Germinal center (tissue), 1 donor: ENCODE measurements around the gene KLHL29.

Experiments
- DNase-seq: peaks from one replicate; pipeline ENCODE4 v3.0.0; 2012; ENCODE audit warnings: mixed read lengths, low spot score

The KLHL29 gene

GRCh38 chr2:23399674-23400261, 14.8 kb downstream of the KLHL29 start:
- DNase-seq = no peak

GRCh38 chr2:23400703-23401102, 15.7 kb downstream of the KLHL29 start:
- DNase-seq = no peak

- DNase-seq = no peak
Observed at GRCh38 chr2:23401427-23402204, 16.6 kb downstream of the KLHL29 start.

- DNase-seq = no peak
Observed at GRCh38 chr2:23402205-23402740, 17.3 kb downstream of the KLHL29 start.

GRCh38 chr2:23404426-23404825, 19.4 kb downstream of the KLHL29 start:
- peak; percentile 46 for DNase-seq

- DNase-seq = no peak
Observed at GRCh38 chr2:23409248-23409647, 24.3 kb downstream of the KLHL29 start.

GRCh38 chr2:23410596-23410995, 25.6 kb downstream of the KLHL29 start:
- no peak for DNase-seq

GRCh38 chr2:23411752-23412431, 26.9 kb downstream of the KLHL29 start:
- no peak for DNase-seq

GRCh38 chr2:23412556-23413155, 27.7 kb downstream of the KLHL29 start:
- DNase-seq = no peak

- DNase-seq = no peak
Observed at GRCh38 chr2:23413641-23414040, 28.7 kb downstream of the KLHL29 start.

- no peak for DNase-seq
Observed at GRCh38 chr2:23414106-23414505, 29.1 kb downstream of the KLHL29 start.

- no peak for DNase-seq
Observed at GRCh38 chr2:23414871-23415270, 29.9 kb downstream of the KLHL29 start.

GRCh38 chr2:23417310-23417709, 32.3 kb downstream of the KLHL29 start:
- no peak for DNase-seq

GRCh38 chr2:23418056-23418455, 33.1 kb downstream of the KLHL29 start:
- DNase-seq = no peak

- no peak for DNase-seq
Observed at GRCh38 chr2:23418461-23418911, 33.5 kb downstream of the KLHL29 start.

GRCh38 chr2:23419171-23420090, 34.5 kb downstream of the KLHL29 start:
- no peak for DNase-seq

GRCh38 chr2:23420091-23420839, 35.3 kb downstream of the KLHL29 start:
- no peak for DNase-seq

- no peak for DNase-seq
Observed at GRCh38 chr2:23420840-23421476, 36.0 kb downstream of the KLHL29 start.

GRCh38 chr2:23422089-23423061, 37.4 kb downstream of the KLHL29 start:
- DNase-seq = no peak
